ENCODE results near the gene CNGB1. TPM values are rescaled to one million over a fixed set of nuclear protein-coding genes. Genes with fewer than 3 reads are reported as not detected.

Gene CNGB1
- total RNA-seq (2014; rRNA removed; shearing (Covaris generic)) = not detected in 2 replicates

DNA sequence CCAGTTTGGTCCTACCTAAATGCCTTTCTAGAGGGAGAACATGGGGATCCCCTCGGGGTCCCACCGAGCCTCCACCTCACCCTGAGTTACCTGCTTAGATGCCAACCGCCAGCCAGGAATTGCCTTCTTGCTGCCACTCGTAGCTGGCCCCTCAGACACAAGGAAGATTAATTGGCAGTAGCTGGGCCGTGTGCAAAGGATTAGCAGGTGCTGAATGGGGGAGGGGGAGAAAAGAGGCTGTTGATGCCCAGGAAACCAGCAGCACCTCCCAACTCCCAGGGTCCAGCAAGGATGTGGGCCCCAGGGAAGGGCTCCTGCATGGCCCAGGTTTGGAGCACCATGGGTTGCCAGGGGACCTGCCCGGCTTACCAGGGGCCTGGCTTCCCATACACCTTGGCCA, at the start of gene CNGB1:
Gene CNGB1 (minus strand): TSS at position 159 of the 400 bp plus-strand sequence. CDS start 3,842 bp downstream, outside the sequence.

DNA sequence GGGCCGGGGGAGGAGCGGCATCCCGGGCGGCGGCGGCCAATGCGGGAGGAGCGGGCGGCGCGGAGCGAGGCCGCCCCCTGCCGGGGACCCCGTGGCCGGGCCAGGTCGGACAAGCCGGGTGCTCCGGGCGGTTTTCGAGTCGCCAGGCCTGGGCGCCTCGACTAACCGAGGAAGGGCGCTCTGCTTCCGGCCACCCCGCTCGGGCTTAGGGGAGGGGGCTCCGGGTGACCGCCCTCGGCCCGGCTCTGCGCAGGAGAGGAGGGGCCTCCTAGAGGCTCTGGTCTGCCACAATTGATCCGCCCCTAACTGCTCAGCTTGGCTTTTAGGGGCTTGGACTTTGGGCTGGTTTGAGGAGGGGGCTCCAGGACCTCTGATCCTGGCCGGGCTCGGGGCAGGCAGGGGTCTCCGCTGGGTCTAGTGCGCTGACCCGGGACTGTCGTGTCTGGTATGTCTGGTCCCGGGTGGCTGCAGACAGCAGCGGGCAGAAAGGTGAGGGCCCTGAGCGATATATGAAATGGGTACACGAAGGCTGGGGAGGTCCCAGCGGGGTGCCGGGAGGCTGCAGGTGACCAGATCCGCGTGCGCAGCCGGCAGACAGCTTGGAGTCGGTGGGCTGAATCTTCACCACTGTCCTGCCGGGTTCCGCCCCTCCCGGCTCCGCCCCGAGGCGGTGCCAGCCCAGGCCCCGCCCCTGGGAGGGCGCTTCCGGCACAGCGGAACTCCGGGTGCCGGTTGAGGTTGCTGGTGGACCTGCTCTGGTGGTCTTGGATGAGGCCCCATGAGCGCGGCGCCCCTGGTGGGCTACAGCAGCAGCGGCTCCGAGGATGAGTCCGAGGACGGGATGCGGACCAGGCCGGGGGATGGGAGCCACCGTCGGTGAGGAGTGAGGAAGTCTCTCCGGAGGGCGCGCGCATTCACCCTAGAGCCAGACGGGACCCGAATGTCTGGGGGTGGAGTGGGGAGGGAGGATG, 30.1 kb upstream of the CNGB1 start, which contains the start of gene USB1:
Gene USB1 (plus strand): TSS at position 702 of the 971 bp plus-strand sequence. CDS start 77 bp downstream, at position 779.

DNA sequence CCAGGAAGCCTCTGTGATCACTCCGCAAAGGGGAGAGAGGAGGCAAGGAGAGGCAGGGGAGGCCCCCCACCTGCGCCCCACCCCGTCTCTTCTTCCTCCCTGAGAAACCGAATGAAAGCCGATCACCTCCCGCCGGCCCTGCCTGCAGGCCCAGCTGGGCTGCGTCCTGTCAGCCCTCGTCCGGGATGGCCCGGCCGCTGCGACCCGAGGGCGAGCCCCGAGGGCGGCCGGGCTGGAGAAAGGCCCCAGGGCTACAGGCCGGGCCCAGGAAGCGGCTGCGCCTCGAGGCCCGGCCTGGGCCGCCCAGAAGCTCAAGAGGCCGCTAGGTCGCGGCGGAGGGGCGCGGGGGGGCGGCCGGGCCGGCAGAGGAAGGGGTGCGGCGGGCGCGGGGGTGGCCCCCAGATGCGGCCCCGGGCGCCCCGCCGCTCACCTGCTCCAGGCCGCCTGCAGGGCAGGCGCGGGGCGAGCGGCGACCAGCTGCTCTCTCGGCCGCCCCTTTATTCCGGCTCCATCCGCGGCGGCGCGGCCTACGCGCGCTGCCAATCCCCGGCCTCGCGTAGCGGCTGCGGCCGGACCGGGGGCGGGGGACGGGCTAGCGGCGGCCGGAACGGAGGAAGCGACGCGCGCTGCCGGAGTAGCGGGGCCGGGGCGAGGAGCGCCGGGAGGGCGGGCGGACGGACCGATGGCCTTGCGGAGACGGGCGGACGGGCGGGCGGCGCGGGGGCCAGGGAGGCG, 29.2 kb upstream of the CNGB1 start, which contains the start of gene ZNF319:
Gene ZNF319 (minus strand): TSS at position 702 of the 735 bp plus-strand sequence. CDS start 2,407 bp downstream, outside the sequence.

Other genes starting within 250 kb of the CNGB1 start
- gene KATNB1, start 235.4 kb downstream of the CNGB1 start, total RNA-seq (2014; rRNA removed; shearing (Covaris generic)) = 56.9 and 57.9 TPM in 2 replicates
- 158 and 172 TPM in 2 replicates for gene KIFC3, start 168.6 kb downstream of the CNGB1 start, total RNA-seq (2014; rRNA removed; shearing (Covaris generic))
- 2.0 and 2.8 TPM in 2 replicates for gene ZNF319, start 29.5 kb upstream of the CNGB1 start, total RNA-seq (2014; rRNA removed; shearing (Covaris generic))
- gene USB1, start 30.3 kb upstream of the CNGB1 start, total RNA-seq (2014; rRNA removed; shearing (Covaris generic)) = 11.3 and 13.8 TPM in 2 replicates
- 4.9 and 5.5 TPM in 2 replicates for gene MMP15, start 54.6 kb upstream of the CNGB1 start, total RNA-seq (2014; rRNA removed; shearing (Covaris generic))
- gene CFAP20, start 158.3 kb upstream of the CNGB1 start, total RNA-seq (2014; rRNA removed; shearing (Covaris generic)) = 62.6 and 71.0 TPM in 2 replicates
- gene CSNK2A2, start 227.0 kb upstream of the CNGB1 start, total RNA-seq (2014; rRNA removed; shearing (Covaris generic)) = 23.3 and 25.8 TPM in 2 replicates

Data from A375 (cell line).